ENCODE data around the gene NEURL3. TPM values are rescaled to one million over a fixed set of nuclear protein-coding genes. Genes with fewer than 3 reads are reported as not detected.
A peak's percentile ranks its signal among the peaks of the same experiment; 100 is the strongest.

NEURL3 gene
- total and polyA plus RNA-seq, 2 experiments from 2014 or later: not detected

- in situ Hi-C loops (cut with MboI): no loop called here
- Histone ChIP-seq H4K20me1 (ENCODE audit: insufficient read depth) (no peaks in the 10 kb centered on the region), H3F3A (ENCODE audit: insufficient read depth) (peaks cover 21% of the 10 kb centered on the region), H3K27ac (no peak overlapping the region), H3K27me3 (replicated peaks; ENCODE audit: insufficient read depth) (no peaks in the 10 kb centered on the region), H3K9me3 (ENCODE audit: low read depth) (no peaks in the 10 kb centered on the region), H3K4me3 (no peak overlapping the region), H2AFZ (no peak overlapping the region), H3K36me3 (ENCODE audit: low read depth) (no peaks in the 10 kb centered on the region), H3K9ac (no peak overlapping the region), H3K4me1 (ENCODE audit: insufficient read depth) (peaks cover 39% of the 10 kb centered on the region), H3K9me2 (ENCODE audit: insufficient read depth) (no peaks in the 10 kb centered on the region), H3K4me2 (ENCODE audit: unreplicated experiment) (no peak overlapping the region), H3K79me2 (ENCODE audit: insufficient read depth) (no peaks in the 10 kb centered on the region)
- 88 to 92% methylated on average over 6 of the region's 6 CpGs for WGBS, 2 experiments (ENCODE audit: low coverage in 1 of 2, low lambda C conversion rate in 2 of 2, missing lambda C conversion rate in 2 of 2)
- TF ChIP-seq EZH2phosphoT487 (IDR thresholded peaks at IDR 0.05; ENCODE audit: insufficient read depth, low read depth) (no peak), EZH2 (IDR thresholded peaks at IDR 0.05; ENCODE audit: insufficient read depth, poor library complexity, severe bottlenecking) (no peak)
- DNase-seq: no peak
These were observed 24.9 kb upstream of the NEURL3 start for GRCh38 chr2:96530144-96530430.

DNA sequence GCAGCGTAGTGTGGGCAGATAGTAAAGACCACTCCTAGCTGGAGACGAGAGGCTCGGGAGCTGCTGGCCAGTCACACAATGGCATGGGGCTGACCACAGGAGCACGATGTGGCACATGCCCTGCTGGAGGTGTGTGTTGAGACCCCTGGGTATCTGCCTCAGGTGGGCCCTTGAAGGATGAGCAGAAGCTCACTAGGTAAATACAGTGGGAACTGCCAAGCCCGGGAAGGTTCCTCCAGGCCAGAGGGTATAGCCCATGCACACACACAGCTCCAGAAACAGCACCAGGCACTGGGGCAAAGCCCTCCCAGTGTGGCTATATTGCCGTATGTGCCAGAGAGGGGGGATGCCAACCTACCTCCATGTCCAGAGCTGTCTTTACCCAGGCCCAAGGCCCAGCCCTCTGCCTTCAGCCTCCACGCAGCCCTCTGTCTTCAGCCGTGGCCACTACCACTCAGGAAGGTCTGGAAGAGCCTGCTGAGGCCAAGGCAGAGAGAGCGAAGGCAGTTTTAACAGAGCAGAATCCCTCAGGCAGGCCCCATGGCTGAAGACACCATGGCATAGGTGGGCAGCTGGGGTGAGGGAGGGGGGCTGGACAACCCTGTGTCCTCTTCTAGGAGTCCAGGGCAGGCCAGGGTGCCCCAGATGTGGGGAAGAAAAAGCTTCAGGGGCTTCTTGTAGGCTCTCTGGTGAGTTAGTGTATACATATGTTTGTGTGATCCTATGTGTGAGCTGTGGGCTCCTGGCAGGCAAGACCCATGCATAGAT, 24.4 kb upstream of the NEURL3 start:
- Histone ChIP-seq H3K9me2 (ENCODE audit: insufficient read depth) (no peaks in the 10 kb centered on the region), H2AFZ (no peak overlapping the region), H3K9ac (no peak overlapping the region), H3F3A (ENCODE audit: insufficient read depth) (peaks cover 21% of the 10 kb centered on the region), H3K27ac (no peak overlapping the region), H3K4me2 (ENCODE audit: unreplicated experiment) (no peak overlapping the region), H3K9me3 (ENCODE audit: low read depth) (no peaks in the 10 kb centered on the region), H3K36me3 (ENCODE audit: low read depth) (no peaks in the 10 kb centered on the region), H3K4me1 (ENCODE audit: insufficient read depth) (peaks cover 39% of the 10 kb centered on the region), H4K20me1 (ENCODE audit: insufficient read depth) (no peaks in the 10 kb centered on the region), H3K79me2 (ENCODE audit: insufficient read depth) (no peaks in the 10 kb centered on the region), H3K4me3 (no peak overlapping the region), H3K27me3 (replicated peaks; ENCODE audit: insufficient read depth) (no peaks in the 10 kb centered on the region)
- 88 to 89% methylated on average over 9 of the region's 9 CpGs for WGBS, 2 experiments (ENCODE audit: low coverage in 1 of 2, low lambda C conversion rate in 2 of 2, missing lambda C conversion rate in 2 of 2)
- no peak for TF ChIP-seq EZH2phosphoT487 (IDR thresholded peaks at IDR 0.05; ENCODE audit: insufficient read depth, low read depth)
- no peak for TF ChIP-seq EZH2 (IDR thresholded peaks at IDR 0.05; ENCODE audit: insufficient read depth, poor library complexity, severe bottlenecking)
- no peak for DNase-seq
- in situ Hi-C loops (cut with MboI): no loop called here

DNA sequence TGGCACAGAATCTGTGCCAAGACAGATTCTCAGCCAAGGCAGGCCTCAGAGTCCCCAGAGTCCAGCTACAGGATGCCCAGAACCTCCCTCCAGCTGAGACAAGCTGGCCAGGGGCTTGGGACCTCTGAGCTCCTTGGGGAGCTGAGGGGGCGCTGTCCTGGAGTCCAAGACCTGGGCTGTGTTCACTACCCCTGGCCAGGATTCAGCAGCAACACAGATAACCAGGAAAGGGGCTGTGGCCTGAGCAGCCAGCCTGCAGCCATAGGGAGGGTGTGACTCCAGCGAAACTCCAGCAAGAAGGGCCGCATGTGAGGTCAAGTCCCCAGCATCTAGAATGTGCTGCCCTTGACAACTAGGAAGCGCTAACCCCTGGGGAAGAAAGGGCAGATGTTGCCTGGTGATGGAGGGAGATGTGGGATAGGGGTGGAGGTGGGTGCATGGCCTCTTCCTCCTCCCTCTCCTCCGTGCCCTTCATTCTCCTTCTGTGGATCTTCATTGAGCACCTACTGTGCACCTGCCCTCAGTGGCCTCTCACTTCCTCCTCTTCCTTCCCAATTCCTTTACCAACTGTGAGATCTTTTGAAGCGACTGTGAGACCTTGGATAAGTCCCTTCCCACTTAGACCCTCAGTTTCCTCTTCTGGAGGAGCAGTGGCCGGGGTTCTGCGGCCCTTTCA, 23.7 kb upstream of the NEURL3 start:
- no peak overlapping the region for H3K27ac ChIP-seq
- H3K4me1 ChIP-seq (ENCODE audit: insufficient read depth): peaks cover 37% of the 10 kb centered on the region
- H3K9me2 ChIP-seq (ENCODE audit: insufficient read depth): no peaks in the 10 kb centered on the region
- H3K9ac ChIP-seq: no peak overlapping the region
- no peak for DNase-seq
- no peak for TF ChIP-seq EZH2phosphoT487 (IDR thresholded peaks at IDR 0.05; ENCODE audit: insufficient read depth, low read depth)
- TF ChIP-seq EZH2 (IDR thresholded peaks at IDR 0.05; ENCODE audit: insufficient read depth, poor library complexity, severe bottlenecking): no peak
- H3K27me3 ChIP-seq (replicated peaks; ENCODE audit: insufficient read depth): no peaks in the 10 kb centered on the region
- no peaks in the 10 kb centered on the region for H3K79me2 ChIP-seq (ENCODE audit: insufficient read depth)
- H2AFZ ChIP-seq: peak overlapping the region; percentile 68; the same call in 1 of the 2 replicates
- in situ Hi-C loops (cut with MboI): no loop called here
- H3K4me3 ChIP-seq: no peak overlapping the region
- 93 to 98% methylated on average over 8 of the region's 8 CpGs for WGBS, 2 experiments (ENCODE audit: low coverage in 1 of 2, low lambda C conversion rate in 2 of 2, missing lambda C conversion rate in 2 of 2)
- H4K20me1 ChIP-seq (ENCODE audit: insufficient read depth): no peaks in the 10 kb centered on the region
- H3F3A ChIP-seq (ENCODE audit: insufficient read depth): peaks cover 20% of the 10 kb centered on the region
- no peaks in the 10 kb centered on the region for H3K36me3 ChIP-seq (ENCODE audit: low read depth)
- no peaks in the 10 kb centered on the region for H3K9me3 ChIP-seq (ENCODE audit: low read depth)
- no peak overlapping the region for H3K4me2 ChIP-seq (ENCODE audit: unreplicated experiment)

DNA sequence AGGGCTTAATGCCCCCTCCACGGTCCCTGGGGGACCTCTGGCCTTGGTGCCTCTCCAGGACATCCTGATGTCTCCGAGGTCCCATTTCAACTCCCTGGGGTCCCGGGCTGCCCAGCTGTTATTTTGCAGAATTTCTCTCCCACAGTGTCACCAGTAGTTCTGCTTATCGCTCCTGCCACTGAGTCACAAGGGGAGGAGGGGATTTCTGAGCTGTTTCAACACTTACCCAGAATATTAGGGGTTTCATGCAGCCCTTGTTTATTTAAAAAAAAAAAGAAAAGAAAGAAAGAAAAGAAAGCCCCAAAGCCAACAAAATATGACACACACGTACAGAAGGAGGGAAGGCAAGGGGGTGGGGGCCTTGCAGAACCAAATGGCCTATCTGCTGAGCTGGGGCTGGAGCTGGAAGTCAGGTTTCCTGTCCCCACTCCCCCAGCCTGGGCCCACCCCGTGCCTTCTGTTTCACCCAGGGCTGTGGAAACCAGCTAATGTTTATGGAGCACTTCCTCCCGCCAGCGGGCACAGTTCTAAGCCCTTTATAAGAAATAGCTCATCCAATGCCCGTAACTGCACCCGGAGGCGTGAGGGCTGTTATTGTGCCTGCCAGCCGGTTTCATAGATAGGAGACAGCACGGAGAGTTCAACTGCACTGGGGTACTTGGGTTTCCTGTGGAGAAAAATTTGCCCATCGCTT, 23.0 kb upstream of the NEURL3 start:
- in situ Hi-C loops (cut with MboI): no loop called here
- H3K27me3 ChIP-seq (replicated peaks; ENCODE audit: insufficient read depth): no peaks in the 10 kb centered on the region
- peaks cover 34% of the 10 kb centered on the region for H3K4me1 ChIP-seq (ENCODE audit: insufficient read depth)
- H3K4me2 ChIP-seq (ENCODE audit: unreplicated experiment): peak overlapping the region; percentile 90
- peaks cover 13% of the 10 kb centered on the region for H3F3A ChIP-seq (ENCODE audit: insufficient read depth)
- peak overlapping the region; percentile 68 for H2AFZ ChIP-seq
- H3K9ac ChIP-seq: peak overlapping the region; percentile 87
- DNase-seq: peak; percentile 48
- TF ChIP-seq EZH2 (IDR thresholded peaks at IDR 0.05; ENCODE audit: insufficient read depth, poor library complexity, severe bottlenecking): no peak
- TF ChIP-seq EZH2phosphoT487 (IDR thresholded peaks at IDR 0.05; ENCODE audit: insufficient read depth, low read depth): no peak
- H3K4me3 ChIP-seq: peak overlapping the region; percentile 75
- no peaks in the 10 kb centered on the region for H3K9me3 ChIP-seq (ENCODE audit: low read depth)
- no peaks in the 10 kb centered on the region for H3K36me3 ChIP-seq (ENCODE audit: low read depth)
- H3K27ac ChIP-seq: peak overlapping the region; percentile 4; the same call in 1 of the 2 replicates
- no peaks in the 10 kb centered on the region for H3K79me2 ChIP-seq (ENCODE audit: insufficient read depth)
- 36 to 49% methylated on average over 14 of the region's 14 CpGs for WGBS, 2 experiments (ENCODE audit: low coverage in 1 of 2, low lambda C conversion rate in 2 of 2, missing lambda C conversion rate in 2 of 2)
- H4K20me1 ChIP-seq (ENCODE audit: insufficient read depth): no peaks in the 10 kb centered on the region
- no peaks in the 10 kb centered on the region for H3K9me2 ChIP-seq (ENCODE audit: insufficient read depth)

Data from GM23248 (cell line).